HG02973 (cell line): ENCODE measurements around the gene GTF2A2.
"Not testable (repeated sequence)": the region's sequence is repeated elsewhere in the genome, so short reads cannot be mapped to it uniquely, and the experiment has no call there.

ENCODE experiments used
- ATAC-seq: cut with Tn5 transposase; IDR thresholded peaks from one replicate; pipeline ENCODE4 v1.9.1; 2021; ENCODE audit warnings: moderate library complexity; ENCODE audit not compliant: unreplicated experiment

Gene GTF2A2, protein sequence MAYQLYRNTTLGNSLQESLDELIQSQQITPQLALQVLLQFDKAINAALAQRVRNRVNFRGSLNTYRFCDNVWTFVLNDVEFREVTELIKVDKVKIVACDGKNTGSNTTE

DNA sequence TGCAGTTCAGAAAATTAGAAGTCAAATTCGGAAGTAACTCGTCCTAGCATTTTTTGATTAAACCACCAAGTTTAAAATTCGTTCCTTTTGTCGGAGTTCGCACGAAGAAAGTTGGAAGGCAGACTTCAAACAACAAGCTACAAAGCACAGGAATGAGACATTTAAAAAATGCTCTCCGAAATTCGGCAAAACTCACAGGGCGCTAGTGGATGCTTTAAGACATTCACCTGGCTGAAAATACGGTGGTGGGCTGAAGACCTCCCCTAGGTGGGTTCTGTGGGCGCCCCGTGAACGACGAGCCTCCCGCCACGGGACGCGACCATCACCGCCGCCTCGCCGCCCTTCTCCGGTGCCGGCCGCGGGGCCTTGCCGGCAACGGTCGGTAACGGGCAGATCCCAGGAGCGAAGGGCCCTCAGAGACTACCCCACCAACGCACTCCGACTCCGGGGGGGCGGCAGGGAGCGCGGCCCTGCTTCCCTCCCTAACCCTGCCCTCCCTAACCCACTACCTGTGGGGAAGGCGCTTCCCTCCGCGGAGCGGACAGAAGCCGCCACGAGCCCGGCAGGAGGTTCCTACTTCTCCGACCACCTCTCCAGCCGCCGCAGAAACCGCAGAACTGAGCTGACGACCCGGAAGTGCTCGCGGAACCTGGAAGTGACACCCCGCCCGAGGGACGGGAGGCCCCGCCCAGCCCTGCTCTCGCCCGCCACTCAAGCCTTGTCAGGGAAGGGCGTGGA, at the start of gene GTF2A2:
Gene GTF2A2, minus strand, starts transcription at position 619 of the 738 bp plus-strand sequence. CDS start 5,238 bp downstream, outside the sequence.
- ATAC-seq = peak; percentile 96

GRCh38 chr15:59703979-59704796, 46.9 kb upstream of the GTF2A2 start:
- no peak for ATAC-seq

DNA sequence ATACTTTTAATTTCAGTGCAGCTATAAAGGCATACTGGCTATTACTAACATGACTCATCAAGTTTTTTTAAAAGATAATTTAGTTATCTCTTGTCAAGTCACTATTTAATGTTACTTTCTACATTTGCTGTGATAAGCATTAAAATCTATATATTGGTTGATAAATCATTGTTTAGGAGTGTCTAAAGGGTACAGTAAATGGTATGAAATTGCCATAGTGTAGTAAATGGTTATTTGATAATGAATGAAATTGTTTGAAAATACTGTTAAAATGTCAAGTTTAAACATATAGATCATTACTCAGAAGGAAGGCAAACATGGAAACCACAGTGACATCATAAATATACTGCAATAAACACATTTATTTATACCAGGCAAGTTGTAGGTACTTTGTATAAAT, 45.0 kb upstream of the GTF2A2 start:
- ATAC-seq = no peak

DNA sequence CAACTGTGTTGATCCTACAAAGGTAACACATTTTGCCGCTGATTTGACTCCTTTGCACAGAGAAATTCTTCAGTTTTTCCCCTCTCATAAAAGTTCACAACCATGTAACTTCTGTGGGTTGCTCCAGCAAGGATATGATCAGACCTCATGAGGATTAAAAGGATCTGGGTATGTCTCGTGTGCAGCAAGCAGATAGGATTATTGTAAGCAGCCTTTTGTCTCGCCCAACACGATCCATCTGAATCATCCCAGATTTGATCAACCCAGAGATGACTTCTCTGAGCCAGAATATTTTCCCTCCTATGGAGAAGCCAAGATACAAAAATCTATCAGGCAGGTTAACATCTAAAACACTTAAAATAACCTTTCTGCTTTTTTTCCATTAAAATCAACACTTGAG, 44.6 kb upstream of the GTF2A2 start:
- no peak for ATAC-seq

DNA sequence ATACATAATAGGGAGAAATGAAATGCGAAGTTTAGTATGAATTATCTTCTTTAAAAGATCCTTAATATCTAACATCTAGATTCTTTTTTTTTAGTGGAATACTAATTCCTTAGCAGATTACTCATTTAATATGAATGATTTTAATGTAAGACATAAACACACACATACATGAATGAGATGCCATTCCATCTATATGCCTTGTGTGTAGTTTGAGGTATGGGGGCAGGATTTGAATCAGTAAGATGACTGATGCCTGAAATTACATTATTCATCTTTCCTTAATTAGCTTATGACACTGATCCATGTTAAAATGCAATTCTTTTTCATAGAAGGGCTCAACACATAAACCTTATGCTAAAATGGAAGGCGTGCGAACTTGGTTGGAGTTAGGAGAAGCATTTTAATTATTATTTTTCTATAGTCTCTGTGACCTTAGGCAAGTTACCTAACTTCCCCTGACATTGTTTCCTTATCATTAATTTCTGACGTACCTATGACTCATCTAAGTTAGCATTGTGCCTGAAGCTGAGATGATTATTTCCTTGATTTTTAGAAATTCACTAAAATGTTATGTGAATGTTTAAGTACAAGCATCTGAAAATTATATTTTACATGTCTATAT, 42.6 kb upstream of the GTF2A2 start:
- ATAC-seq = no peak

GRCh38 chr15:59698065-59698464, 40.8 kb upstream of the GTF2A2 start:
- not testable (repeated sequence) for ATAC-seq

DNA sequence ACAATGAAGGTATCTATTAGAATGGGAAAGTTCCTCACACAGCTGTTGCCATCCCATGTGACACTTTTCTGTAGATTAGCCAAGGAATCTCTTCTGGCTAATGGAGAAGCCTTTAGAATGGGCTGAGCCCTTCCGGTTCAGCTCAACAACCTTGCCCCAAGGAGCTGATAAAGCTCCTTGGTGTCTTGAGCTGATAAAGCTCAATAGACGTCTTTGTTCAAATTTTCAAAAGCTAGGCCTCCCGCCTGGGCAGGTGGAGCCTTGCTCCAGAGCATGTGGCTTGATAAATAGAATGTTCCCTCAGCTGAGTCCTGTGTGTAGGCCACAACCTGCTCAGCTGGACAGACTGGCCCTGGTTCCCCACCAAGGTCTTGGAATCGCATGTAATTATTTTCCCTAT, 39.0 kb upstream of the GTF2A2 start:
- no peak for ATAC-seq

- ATAC-seq = no peak
Observed at GRCh38 chr15:59694779-59695178, 37.5 kb upstream of the GTF2A2 start.

DNA sequence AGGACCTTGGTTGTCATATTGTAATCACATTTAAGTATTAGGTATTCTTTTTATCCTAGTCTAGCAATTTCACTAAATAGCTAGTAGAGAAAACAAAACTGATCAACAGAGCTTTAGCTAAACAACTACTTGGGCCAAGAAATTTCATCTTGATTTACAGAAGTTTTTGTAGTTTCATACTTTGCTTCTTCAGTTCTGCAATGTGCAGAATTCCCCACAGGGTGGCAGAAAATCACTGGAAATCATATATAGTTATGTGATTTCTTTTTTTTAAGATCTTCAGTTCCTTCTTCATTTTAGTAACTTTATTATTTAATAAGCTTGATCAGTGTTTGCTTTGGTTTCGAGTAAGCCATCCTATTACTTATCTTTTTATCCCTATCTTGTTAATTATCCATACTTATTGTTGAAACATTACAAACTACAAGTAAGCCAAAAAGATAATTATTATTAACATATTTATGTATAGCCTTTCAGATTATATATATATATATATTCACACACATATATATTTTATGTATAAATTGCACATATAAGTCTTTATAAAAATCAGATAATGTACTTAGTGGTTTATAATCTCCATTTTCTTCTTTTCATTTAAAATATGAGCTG, 34.0 kb upstream of the GTF2A2 start:
- ATAC-seq = no peak

DNA sequence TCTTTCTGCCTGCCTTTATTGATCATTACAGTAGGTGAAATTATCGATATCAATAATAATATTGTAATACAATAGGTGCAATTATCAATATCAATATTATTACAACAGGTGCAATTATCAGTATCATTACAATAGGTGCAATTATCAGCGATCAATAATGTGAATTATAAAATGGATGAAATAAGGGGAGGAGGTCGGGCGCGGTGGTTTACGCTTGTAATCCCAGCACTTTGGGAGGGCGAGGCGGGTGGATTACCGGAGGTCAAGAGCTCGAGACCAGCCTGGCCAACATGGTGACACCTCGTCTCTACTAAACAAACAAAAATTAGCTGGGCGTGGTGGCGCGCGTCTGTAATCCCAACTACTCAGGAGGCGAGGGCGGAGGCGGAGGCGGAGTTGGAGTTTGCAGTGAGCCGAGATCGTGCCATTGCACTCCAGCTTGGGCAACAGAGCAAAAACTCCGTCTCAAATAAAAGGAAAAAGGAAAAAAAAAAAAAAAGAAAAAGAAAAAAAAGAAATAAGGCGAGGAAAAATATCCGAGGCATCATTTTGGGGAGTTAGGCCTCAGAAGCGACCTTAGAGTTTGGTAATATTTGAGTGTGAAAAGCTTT, 32.4 kb upstream of the GTF2A2 start:
- ATAC-seq = no peak

DNA sequence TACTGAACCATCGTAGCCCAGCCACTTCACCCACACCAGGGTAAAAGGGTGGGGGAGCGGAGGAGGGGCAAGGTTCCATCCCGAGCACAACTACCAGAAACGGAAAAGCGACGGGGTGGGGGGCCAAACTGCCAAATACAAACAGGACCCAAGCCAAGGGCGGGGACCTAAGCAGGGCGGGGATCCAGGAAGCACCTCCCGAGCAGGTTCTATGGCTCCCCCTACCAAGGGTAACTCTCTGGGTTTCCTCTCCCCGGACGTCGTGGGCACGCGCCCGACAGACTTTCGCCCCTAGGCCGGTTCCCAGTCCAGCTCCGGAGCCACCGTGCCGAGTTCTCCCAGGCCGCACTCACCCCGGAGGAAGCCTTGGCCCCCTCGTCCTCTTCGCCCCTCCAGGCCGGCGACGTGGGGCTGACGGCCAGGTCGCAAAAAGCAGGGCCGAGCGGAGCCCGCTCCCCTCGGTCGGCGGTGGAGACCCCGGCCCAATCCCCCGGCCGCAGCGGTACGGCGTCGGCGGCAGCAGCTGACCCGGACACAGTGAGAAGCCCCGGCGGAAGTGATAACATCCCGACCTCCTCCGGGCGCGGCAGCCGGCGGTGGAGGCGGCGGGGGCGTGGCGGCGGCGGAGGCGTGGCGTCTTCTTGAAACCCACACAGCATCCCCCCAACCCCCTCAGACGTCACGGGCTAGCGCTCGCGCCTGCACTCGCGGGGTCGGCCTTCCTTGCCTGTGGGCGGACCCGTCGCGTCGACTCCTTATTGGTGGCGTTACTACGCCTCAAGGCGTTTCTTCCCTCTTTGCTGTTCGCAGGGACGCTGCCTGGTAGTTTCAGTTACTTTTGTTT, 31.7 kb upstream of the GTF2A2 start, which contains the start of gene BNIP2:
Gene BNIP2, minus strand, starts transcription at position 539 of the 844 bp plus-strand sequence. CDS start 6,863 bp downstream, outside the sequence.
- peak; percentile 78 for ATAC-seq

- ATAC-seq = peak; percentile 3
Observed at GRCh38 chr15:59688423-59688781, 31.1 kb upstream of the GTF2A2 start.

DNA sequence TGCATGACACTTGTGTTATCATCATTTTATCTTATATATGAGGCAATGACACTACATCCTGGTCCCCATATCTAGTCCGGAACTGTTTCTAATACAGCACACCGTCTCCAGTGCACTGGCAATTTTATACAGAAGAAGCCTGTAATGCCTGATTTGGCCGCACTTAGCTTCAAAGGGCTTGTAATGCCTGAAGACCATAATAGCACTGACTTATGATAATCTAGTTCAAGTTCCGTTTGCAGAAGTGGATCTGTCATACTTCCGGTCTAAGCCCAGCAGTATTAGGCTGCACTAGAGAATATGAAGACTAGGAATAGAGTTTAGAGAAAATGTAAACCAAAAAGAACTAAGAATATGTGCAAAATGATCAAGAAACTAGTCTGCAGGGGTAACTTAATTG, 30.5 kb upstream of the GTF2A2 start:
- ATAC-seq = no peak

DNA sequence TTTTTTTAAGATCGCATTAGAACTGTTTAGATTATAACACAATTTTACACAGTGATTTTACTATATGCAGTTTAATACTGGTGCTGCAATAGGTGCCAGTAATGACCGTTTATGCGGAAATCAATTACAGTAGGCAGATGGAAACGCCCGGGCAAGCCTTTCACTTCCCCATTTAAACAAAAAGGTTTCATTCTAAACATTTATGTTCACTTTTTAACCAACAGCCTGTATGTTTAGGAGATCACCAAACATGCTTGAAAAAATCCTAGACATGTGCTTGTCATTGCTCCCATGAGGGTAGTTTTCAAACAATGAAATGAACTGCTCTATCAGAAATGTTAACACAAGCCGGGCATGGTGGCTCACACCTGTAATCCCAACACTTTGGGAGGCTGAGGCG, 29.1 kb upstream of the GTF2A2 start:
- no peak for ATAC-seq

DNA sequence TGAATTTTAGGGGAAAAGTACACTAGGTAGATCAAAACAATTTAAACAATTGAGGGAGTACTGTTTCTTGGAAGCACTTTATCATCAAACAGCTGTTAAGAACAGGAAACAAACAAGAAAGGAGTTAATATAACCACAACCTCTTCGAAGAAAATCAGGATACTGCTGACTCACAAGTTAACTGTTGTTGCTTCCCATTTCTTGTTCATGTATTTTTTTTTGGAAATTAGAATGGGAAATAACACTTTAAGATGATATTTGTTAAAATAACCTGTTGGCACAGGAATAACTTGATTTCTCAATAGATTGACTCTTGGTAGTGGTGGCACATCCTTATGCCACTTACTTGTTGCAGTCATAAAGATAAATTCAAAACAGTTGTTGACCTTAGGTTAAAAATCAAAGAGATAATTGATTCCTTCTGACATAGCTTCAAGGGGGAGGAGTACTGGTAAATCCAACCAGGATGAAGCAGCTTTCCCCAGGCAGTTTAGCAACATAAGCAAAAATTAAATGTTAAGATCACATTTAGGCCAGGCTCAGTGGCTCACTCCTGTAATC, 28.5 kb upstream of the GTF2A2 start:
- no peak for ATAC-seq

DNA sequence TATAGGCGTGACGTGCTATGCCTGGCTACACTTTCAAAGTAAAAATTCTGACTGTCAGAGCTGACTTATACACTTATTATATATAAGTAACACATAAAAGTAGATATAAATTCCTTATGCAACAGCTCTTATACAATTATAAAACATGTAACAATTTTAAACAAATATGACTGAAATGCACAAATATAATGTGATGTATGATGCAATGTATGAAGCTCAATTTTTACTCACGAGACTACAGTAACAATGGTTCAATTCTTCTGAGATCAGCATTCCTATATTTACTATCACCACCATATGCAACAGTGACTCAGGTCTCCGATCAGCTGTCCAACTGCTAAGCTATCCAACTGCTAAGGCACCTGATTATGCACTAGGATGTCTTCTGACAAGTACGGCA, 23.6 kb upstream of the GTF2A2 start:
- no peak for ATAC-seq

DNA sequence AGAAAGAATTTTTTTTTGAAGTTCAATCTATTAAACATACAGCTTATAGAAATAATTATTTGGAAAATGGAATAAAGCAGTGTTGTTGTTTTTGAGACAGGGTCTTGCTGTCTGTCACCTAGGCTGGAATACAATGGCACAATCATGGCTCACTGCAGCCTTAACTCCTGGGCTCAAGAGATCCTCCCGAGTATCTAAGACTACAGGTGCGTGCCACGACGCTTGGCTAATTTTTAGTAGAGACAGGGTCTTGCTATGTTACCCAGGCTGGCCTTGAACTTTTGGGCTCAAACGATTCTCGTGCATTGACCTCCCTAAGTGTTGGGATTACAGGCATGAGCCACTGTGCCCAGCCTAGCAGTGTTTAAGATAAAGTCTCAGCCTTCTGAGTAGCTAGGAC, 23.0 kb upstream of the GTF2A2 start:
- no peak for ATAC-seq

DNA sequence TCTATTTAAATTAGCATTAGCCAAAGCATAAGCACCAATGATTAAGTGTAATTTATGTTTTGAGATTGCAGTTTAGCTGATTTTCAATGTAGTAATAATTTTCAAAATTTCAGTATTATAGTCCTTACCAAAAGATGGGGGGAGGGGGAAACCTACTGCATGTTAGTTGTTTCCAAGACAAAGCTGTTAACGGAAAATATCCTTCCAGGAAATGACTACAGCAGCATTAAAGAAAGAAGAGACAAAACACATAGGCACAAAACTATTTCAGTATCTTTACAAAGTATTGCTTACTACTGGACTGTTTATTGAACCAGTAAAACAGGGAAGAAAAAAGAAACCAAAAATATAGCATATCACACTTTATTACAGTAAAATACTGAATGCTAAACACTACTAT, 21.3 kb upstream of the GTF2A2 start:
- ATAC-seq = no peak

DNA sequence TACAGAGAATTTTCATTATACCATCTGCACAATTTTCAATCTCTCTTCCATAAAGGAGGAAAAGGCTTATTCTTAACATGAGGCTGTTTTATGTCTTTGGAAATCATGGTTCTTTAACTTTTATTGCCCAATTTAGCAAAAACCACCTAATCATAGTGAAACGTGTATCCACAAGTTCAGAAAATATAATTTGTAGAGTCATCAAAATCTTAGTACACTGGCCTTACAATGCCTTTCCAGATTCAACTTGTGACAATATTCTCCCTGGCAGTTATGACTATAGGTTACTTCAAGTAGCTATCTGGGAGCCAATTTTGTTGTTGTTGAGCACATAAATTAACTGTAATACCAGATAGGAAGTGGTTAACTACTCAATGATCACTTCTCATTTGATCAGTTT, 20.9 kb upstream of the GTF2A2 start:
- ATAC-seq = no peak
